AG04449 (cell line): ENCODE measurements around the gene U2SURP.
"Not testable (repeated sequence)": the region's sequence is repeated elsewhere in the genome, so short reads cannot be mapped to it uniquely, and the experiment has no call there.

Experiments used
- CTCF ChIA-PET: fragments of 350-600 bp; formaldehyde crosslinking; extraction: SDS; loops from one replicate; lab custom pipeline; 2021; ENCODE audit warnings: antibody characterized with exemption; lab: Yijun Ruan, JAX
- POLR2A ChIA-PET: fragments of 400-600, 350-600 bp; formaldehyde crosslinking; extraction: SDS; loops from one replicate; lab custom pipeline; 2020; ENCODE audit warnings: antibody characterized with exemption, inconsistent platforms; lab: Yijun Ruan, JAX
- DNase-seq: peaks from one replicate; pipeline ENCODE4 v3.0.0-alpha.2; 2010; ENCODE audit warnings: low read depth, low spot score
- H3K4me3 ChIP-seq: 2 replicates; pipeline ENCODE4 v1.5.1; 2011; ENCODE audit warnings: low read depth, mild to moderate bottlenecking, control low read depth, low read length
- CTCF ChIP-seq: IDR thresholded peaks from one replicate; pipeline ENCODE4 v1.5.1; 2011; ENCODE audit warnings: mild to moderate bottlenecking, moderate library complexity, low read length, control low read depth, inconsistent platforms; ENCODE audit not compliant: insufficient read depth; ENCODE audit errors: missing control alignments

The U2SURP gene

GRCh38 chr3:143036557-143036956 lies 35.2 kb downstream of the U2SURP start:
- DNase-seq: no peak
- CTCF ChIA-PET: interaction anchor here (1.1 kb wide), 1 partner anchor 23 kb away, joined by 3 read pairs; no protein-coding TSS in a partner anchor
- POLR2A ChIA-PET: no interaction called here
- H3K4me3 ChIP-seq: no peak overlapping the region
- no peak for TF ChIP-seq CTCF

- ChIA-PET POLR2A (no interaction called here), CTCF (interaction anchor here (1.2 to 1.6 kb wide), 2 partner anchors 13 kb away, joined by 6 read pairs; no protein-coding TSS in a partner anchor)
- TF ChIP-seq CTCF: no peak
- DNase-seq: no peak
- no peak overlapping the region for H3K4me3 ChIP-seq
Measured at GRCh38 chr3:143037867-143038266, 36.5 kb downstream of the U2SURP start.

- POLR2A ChIA-PET: interaction anchor here (0.6 kb wide), 1 partner anchor 612 kb away, joined by 3 read pairs; no protein-coding TSS in a partner anchor
- CTCF ChIA-PET: interaction anchor here (0.7 to 1.6 kb wide), 8 partner anchors 13 to 634 kb away, joined by 3 to 6 read pairs (median 4); no protein-coding TSS in a partner anchor
- no peak for DNase-seq
- no peak overlapping the region for H3K4me3 ChIP-seq
- no peak for TF ChIP-seq CTCF
Measured at GRCh38 chr3:143040261-143040879, 39.0 kb downstream of the U2SURP start.

GRCh38 chr3:143041903-143042302 lies 40.5 kb downstream of the U2SURP start:
- POLR2A ChIA-PET: no interaction called here
- CTCF ChIA-PET: interaction anchor here (1.2 to 2.2 kb wide), 7 partner anchors 9 to 632 kb away, joined by 3 to 9 read pairs (median 3); no protein-coding TSS in a partner anchor
- DNase-seq: no peak
- no peak for TF ChIP-seq CTCF
- H3K4me3 ChIP-seq: no peak overlapping the region

- no peak for TF ChIP-seq CTCF
Measured at GRCh38 chr3:143045639-143046038, 44.3 kb downstream of the U2SURP start.

GRCh38 chr3:143046075-143046474 lies 44.7 kb downstream of the U2SURP start:
- POLR2A ChIA-PET, CTCF ChIA-PET: not testable (repeated sequence)

More at GRCh38 chr3:143045639-143046038, 44.3 kb downstream of the U2SURP start:
- ChIA-PET CTCF (interaction anchor here (0.8 to 1.1 kb wide), 2 partner anchors 10 to 13 kb away, joined by 3 read pairs; no protein-coding TSS in a partner anchor), POLR2A (no interaction called here)
- no peak overlapping the region for H3K4me3 ChIP-seq
- DNase-seq: no peak

GRCh38 chr3:143054011-143054410 lies 52.6 kb downstream of the U2SURP start:
- POLR2A ChIA-PET: no interaction called here
- no peak overlapping the region for H3K4me3 ChIP-seq
- no peak for TF ChIP-seq CTCF
- DNase-seq: no peak
- CTCF ChIA-PET: interaction anchor here (2.2 kb wide), 1 partner anchor 14 kb away, joined by 6 read pairs; no protein-coding TSS in a partner anchor

More at GRCh38 chr3:143046075-143046474, 44.7 kb downstream of the U2SURP start:
- DNase-seq, H3K4me3 ChIP-seq: not testable (repeated sequence)
